Body of pancreas (tissue), 4 donors: ENCODE data around the gene TNNT1.

ENCODE experiments used
- POLR2A ChIP-seq, 3 donors: fragments of 450-650 bp; IDR thresholded peaks; one replicate each; pipeline ENCODE4 v1.6.1; 2016; ENCODE audit warnings: antibody characterized with exemption in 3 of 3, mild to moderate bottlenecking in 2 of 3
- TF ChIP-seq, protein P1 (sequence below), 7 experiments: fragments of 450-650 bp in 4 of 7; fragments of 200-600 bp in 3 of 7; sonication (generic) in 3 of 7; IDR thresholded peaks; one replicate each; pipeline ENCODE4 v1.5.1; 2016 to 2019; ENCODE audit warnings: antibody characterized with exemption in 7 of 7

DNA sequence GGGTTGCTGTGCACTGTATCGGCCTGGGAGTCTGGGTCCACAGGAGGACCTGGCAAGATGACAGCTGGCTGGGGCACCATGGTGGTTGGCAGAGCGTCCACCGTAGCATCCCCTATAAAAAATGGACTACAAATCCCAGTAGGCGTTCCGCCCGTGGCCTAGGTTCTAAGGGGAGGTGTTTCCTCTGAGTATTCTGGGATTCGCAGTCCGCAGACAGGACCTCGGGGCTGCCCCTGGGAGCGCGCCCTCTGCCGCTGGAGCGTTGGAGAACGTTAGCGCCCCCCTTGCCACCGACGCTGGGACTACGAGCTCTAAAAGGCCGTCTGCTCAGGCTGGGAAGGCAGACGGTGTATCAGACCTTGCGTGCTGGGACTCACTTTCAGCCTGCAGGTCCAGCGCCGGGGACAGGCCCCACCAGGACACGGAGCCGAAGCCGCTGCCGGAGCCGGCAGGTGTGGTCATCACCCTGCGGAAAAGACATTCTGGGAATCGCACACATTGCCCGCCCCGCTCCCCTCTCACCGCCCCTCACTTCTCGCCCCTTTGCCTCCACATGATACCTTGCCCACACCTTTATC, 17.0 kb upstream of the TNNT1 start:
- no peak for TF ChIP-seq POLR2A (IDR thresholded peaks at IDR 0.05)
- TF ChIP-seq, protein P1, sequence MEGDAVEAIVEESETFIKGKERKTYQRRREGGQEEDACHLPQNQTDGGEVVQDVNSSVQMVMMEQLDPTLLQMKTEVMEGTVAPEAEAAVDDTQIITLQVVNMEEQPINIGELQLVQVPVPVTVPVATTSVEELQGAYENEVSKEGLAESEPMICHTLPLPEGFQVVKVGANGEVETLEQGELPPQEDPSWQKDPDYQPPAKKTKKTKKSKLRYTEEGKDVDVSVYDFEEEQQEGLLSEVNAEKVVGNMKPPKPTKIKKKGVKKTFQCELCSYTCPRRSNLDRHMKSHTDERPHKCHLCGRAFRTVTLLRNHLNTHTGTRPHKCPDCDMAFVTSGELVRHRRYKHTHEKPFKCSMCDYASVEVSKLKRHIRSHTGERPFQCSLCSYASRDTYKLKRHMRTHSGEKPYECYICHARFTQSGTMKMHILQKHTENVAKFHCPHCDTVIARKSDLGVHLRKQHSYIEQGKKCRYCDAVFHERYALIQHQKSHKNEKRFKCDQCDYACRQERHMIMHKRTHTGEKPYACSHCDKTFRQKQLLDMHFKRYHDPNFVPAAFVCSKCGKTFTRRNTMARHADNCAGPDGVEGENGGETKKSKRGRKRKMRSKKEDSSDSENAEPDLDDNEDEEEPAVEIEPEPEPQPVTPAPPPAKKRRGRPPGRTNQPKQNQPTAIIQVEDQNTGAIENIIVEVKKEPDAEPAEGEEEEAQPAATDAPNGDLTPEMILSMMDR (IDR thresholded peaks at IDR 0.05): peak in 6 of 7 experiments; percentile 20 to 59 (median 42)
